ENCODE results near the gene ASPRV1. TPM values are rescaled to one million over a fixed set of nuclear protein-coding genes. Genes with fewer than 3 reads are reported as not detected.

The ASPRV1 gene
- polyA plus RNA-seq, 2 of the 4 experiments (the other 2 are of a cell fraction), result 0.36 TPM

DNA sequence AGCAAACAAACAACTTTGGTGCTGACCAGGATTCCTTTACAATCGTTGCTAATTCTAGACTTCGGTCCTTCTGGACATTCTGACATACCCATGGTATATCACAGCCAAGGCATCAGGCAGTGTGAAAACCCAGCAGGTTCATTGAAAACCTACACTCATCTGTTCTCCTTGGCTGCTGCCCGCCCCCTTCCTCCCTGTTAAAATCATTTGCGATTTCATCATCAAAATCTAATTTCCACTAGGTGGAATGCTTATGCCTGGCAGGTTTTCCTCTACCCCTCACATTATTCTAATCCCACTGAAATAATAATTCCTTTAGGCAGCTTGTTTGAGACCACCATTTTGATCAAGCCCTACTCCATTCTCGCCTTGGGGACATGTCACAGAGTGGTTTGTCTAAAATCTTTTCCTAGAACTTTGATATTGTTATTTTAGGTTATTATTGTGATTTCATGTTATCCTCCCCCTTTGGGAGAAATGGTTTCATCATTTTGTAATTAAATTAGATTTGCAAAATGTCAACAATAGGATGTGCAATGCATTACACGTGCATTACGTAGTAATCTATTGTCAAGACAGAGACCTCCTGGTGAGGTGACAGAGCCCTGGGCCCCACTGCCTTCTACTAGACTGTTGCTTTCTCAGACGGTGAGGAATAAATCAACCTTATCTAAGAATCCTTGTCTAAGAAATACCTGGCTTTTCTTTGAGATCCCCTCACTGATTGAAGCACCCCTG, 31.0 kb upstream of the ASPRV1 start (continued):
- TF ChIP-seq, protein P1, sequence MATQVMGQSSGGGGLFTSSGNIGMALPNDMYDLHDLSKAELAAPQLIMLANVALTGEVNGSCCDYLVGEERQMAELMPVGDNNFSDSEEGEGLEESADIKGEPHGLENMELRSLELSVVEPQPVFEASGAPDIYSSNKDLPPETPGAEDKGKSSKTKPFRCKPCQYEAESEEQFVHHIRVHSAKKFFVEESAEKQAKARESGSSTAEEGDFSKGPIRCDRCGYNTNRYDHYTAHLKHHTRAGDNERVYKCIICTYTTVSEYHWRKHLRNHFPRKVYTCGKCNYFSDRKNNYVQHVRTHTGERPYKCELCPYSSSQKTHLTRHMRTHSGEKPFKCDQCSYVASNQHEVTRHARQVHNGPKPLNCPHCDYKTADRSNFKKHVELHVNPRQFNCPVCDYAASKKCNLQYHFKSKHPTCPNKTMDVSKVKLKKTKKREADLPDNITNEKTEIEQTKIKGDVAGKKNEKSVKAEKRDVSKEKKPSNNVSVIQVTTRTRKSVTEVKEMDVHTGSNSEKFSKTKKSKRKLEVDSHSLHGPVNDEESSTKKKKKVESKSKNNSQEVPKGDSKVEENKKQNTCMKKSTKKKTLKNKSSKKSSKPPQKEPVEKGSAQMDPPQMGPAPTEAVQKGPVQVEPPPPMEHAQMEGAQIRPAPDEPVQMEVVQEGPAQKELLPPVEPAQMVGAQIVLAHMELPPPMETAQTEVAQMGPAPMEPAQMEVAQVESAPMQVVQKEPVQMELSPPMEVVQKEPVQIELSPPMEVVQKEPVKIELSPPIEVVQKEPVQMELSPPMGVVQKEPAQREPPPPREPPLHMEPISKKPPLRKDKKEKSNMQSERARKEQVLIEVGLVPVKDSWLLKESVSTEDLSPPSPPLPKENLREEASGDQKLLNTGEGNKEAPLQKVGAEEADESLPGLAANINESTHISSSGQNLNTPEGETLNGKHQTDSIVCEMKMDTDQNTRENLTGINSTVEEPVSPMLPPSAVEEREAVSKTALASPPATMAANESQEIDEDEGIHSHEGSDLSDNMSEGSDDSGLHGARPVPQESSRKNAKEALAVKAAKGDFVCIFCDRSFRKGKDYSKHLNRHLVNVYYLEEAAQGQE (IDR thresholded peaks at IDR 0.05), result no peak
- TF ChIP-seq, protein P2, sequence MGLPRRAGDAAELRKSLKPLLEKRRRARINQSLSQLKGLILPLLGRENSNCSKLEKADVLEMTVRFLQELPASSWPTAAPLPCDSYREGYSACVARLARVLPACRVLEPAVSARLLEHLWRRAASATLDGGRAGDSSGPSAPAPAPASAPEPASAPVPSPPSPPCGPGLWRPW (IDR thresholded peaks at IDR 0.05), result no peak
- TF ChIP-seq POLR2AphosphoS2 (conservative IDR thresholded peaks at IDR 0.05; ENCODE audit: low read length), result no peak

DNA sequence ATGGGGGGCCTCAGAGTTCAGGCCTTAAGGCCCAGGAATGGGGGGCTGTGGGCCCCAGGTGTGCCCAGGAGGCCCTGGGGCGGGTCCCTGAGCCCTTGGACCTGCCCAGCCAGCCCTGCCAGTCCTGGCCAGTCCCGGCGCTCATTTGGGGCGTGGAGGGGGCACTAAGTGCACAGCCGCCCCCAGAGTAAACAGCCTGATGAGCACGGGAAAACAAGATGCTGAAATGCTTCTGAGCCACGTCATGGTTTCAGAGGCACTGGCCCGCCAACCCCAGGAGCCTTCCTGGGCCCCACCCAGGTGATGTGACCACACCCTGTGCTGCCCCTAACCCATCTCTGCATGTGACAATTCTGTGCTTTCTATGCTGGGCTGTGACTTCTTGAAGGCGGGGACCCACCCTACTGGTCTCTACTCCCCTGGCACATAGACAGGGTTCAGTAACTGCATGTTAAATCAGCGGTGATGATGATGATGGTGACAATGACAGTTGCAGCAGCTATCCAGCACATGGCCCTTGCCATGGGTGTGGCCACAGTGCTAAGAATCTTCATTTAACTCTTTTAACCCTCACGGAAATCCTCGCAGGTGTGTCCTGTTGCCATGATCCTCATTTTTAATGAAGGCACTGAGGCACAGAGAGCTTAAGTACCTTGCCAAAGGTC, 28.1 kb upstream of the ASPRV1 start:
- Histone ChIP-seq H3K4me3 (no peak overlapping the region), H3K4me2 (no peak overlapping the region), H3K4me1 (no peaks in the 10 kb centered on the region), H3K27ac (no peak overlapping the region), H3K9me3 (no peaks in the 10 kb centered on the region)
- ATAC-seq (no peak), DNase-seq (ENCODE audit: low read depth in 1 of 2, low spot score in 1 of 2) (no peak), FAIRE-seq (no peak)
- ChIA-PET POLR2A (no interaction called here), CTCF (no interaction called here)
- TF ChIP-seq EHF (CRISPR knock-in tag; IDR thresholded peaks at IDR 0.05) (no peak), HOXB13 (CRISPR knock-in tag; IDR thresholded peaks at IDR 0.05; ENCODE audit: low read depth) (no peak), SREBF2 (IDR thresholded peaks at IDR 0.05) (no peak), BHLHE40 (IDR thresholded peaks at IDR 0.05; ENCODE audit: low read depth, low read length) (no peak), ZNF302 (CRISPR knock-in tag; IDR thresholded peaks at IDR 0.05) (no peak), ZFP36 (IDR thresholded peaks at IDR 0.05; ENCODE audit: borderline replicate concordance, partially characterized antibody) (no peak), MYC (IDR thresholded peaks at IDR 0.05; ENCODE audit: borderline replicate concordance, low read length) (no peak)
- TF ChIP-seq, protein P1 (IDR thresholded peaks at IDR 0.05), result no peak
- TF ChIP-seq, protein P3, sequence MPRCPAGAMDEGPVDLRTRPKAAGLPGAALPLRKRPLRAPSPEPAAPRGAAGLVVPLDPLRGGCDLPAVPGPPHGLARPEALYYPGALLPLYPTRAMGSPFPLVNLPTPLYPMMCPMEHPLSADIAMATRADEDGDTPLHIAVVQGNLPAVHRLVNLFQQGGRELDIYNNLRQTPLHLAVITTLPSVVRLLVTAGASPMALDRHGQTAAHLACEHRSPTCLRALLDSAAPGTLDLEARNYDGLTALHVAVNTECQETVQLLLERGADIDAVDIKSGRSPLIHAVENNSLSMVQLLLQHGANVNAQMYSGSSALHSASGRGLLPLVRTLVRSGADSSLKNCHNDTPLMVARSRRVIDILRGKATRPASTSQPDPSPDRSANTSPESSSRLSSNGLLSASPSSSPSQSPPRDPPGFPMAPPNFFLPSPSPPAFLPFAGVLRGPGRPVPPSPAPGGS (IDR thresholded peaks at IDR 0.05), result no peak
- WGBS (ENCODE audit: missing lambda C conversion rate), result 79% methylated on average over 9 of the region's 12 CpGs

DNA sequence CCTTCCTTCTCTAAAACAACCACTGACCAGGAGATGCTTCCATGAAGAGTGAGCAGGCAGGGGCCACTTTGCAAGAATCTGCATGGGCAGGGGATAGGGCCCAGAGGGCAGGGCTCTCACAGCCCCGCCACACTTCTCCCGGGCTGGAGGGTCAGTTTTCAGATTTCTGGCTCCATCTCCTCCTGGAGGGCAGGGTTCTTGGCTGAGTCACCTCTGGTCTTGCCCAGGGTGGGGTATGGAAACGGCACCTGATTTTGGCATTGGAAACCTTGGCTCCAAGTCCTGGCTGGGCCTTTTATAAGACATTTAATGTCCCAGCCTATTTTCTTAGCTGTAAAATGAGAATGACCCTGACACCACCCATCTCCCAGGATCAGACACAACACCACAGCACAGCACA, 27.6 kb upstream of the ASPRV1 start:
- POLR2A ChIA-PET, result no interaction called here
- H3K4me3 ChIP-seq, result no peak overlapping the region
- FAIRE-seq (no peak), DNase-seq (ENCODE audit: low read depth in 1 of 2, low spot score in 1 of 2) (no peak), ATAC-seq (no peak; a peak in 1 of 6 replicates)
- H3K27ac ChIP-seq, result no peak overlapping the region
- H3K4me2 ChIP-seq, result no peak overlapping the region
- TF ChIP-seq, protein P4, sequence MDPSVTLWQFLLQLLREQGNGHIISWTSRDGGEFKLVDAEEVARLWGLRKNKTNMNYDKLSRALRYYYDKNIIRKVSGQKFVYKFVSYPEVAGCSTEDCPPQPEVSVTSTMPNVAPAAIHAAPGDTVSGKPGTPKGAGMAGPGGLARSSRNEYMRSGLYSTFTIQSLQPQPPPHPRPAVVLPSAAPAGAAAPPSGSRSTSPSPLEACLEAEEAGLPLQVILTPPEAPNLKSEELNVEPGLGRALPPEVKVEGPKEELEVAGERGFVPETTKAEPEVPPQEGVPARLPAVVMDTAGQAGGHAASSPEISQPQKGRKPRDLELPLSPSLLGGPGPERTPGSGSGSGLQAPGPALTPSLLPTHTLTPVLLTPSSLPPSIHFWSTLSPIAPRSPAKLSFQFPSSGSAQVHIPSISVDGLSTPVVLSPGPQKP (IDR thresholded peaks at IDR 0.05; ENCODE audit: low read depth, low read length), result no peak
- TF ChIP-seq EHF (CRISPR knock-in tag; IDR thresholded peaks at IDR 0.05) (no peak), RFX5 (IDR thresholded peaks at IDR 0.05) (no peak)
- TF ChIP-seq, protein P2 (IDR thresholded peaks at IDR 0.05), result no peak
- CTCF ChIA-PET, result no interaction called here
- no peaks in the 10 kb centered on the region for H3K9me3 ChIP-seq
- 62% methylated on average over 3 of the region's 3 CpGs for WGBS (ENCODE audit: missing lambda C conversion rate)
- H3K4me1 ChIP-seq, result no peaks in the 10 kb centered on the region
